ENCODE measurements around the gene TRAPPC3L.

DNA sequence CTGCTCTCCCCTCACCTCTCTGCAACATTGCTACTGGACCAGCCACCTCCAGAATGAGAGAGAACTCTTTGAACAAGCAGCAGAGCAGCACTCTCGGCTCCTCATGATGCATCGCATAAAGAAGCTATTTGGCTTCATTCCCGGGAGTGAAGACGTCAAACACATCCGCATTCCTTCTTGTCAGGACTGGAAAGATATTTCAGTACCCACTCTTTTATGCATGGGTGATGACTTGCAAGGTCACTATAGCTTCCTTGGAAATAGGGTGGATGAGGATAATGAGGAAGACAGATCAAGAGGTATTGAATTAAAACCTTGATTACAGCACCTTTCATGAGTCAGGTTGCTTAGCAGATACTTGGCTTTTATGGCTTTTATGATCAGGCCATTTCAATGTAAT, 12.4 kb upstream of the TRAPPC3L start:
- TF ChIP-seq CTCF (IDR thresholded peaks at IDR 0.05; ENCODE audit: low read depth, low read length, poor library complexity, severe bottlenecking) (no peak), EZH2phosphoT487 (IDR thresholded peaks at IDR 0.05; ENCODE audit: borderline replicate concordance, low read length) (no peak)

All from DOHH2 (cell line).